GM12864 (cell line): Measurements from ENCODE around the gene BBX.

Source experiments
- DNase-seq: peaks from one replicate; pipeline ENCODE4 v3.0.0-alpha.2; 2011; ENCODE audit warnings: low read depth
- H3K4me3 ChIP-seq: 2 replicates; pipeline ENCODE4 v1.5.1; 2011; ENCODE audit warnings: mild to moderate bottlenecking, low read depth, low read length, control low read depth
- TF ChIP-seq, protein P1 (sequence below): IDR thresholded peaks from 2 replicates; pipeline ENCODE4 v1.5.1; 2011; ENCODE audit warnings: low read depth, mild to moderate bottlenecking, moderate library complexity, low read length, control low read depth, inconsistent platforms; ENCODE audit errors: missing control alignments

BBX gene

DNA sequence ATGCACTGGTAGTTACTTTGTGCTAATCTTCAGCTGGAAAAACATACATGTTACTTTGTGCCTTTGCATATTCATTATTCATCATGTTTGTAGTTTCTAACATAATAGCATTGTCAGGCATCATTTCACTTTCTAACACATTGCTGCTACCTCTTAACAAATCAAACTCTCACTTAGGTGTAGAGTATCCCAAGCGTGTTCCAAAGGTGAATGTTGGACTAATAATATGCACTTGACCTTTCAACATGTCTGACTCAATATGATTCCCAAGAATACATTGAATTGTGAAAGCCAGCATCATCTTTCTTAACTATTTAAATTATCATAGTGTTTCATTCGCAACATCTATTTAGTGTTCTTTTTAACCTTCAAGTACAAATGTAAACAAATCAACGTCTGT lies 211.6 kb downstream of the BBX start:
- H3K4me3 ChIP-seq: no peak overlapping the region
- no peak for DNase-seq
- TF ChIP-seq, protein P1, sequence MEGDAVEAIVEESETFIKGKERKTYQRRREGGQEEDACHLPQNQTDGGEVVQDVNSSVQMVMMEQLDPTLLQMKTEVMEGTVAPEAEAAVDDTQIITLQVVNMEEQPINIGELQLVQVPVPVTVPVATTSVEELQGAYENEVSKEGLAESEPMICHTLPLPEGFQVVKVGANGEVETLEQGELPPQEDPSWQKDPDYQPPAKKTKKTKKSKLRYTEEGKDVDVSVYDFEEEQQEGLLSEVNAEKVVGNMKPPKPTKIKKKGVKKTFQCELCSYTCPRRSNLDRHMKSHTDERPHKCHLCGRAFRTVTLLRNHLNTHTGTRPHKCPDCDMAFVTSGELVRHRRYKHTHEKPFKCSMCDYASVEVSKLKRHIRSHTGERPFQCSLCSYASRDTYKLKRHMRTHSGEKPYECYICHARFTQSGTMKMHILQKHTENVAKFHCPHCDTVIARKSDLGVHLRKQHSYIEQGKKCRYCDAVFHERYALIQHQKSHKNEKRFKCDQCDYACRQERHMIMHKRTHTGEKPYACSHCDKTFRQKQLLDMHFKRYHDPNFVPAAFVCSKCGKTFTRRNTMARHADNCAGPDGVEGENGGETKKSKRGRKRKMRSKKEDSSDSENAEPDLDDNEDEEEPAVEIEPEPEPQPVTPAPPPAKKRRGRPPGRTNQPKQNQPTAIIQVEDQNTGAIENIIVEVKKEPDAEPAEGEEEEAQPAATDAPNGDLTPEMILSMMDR: no peak

DNA sequence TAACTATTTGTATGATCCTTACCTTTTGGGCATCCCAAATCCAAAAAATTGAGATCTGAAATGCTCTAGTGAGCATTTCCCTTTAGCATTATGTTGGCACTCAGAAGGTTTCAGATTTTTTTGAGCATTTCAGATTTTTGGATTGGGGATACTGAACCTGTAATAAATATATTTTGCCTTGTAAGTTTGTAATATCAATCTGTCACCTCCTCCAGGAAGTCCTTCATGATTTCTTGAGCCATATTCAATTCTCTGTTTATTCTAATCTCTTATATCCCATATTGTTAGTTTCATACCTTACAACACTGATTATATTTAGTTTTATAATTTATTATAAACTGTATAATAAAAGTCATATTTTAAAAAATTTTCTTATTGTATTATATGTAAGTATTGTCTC lies 215.2 kb downstream of the BBX start:
- TF ChIP-seq, protein P1: no peak
- no peak for DNase-seq
- H3K4me3 ChIP-seq: no peak overlapping the region

DNA sequence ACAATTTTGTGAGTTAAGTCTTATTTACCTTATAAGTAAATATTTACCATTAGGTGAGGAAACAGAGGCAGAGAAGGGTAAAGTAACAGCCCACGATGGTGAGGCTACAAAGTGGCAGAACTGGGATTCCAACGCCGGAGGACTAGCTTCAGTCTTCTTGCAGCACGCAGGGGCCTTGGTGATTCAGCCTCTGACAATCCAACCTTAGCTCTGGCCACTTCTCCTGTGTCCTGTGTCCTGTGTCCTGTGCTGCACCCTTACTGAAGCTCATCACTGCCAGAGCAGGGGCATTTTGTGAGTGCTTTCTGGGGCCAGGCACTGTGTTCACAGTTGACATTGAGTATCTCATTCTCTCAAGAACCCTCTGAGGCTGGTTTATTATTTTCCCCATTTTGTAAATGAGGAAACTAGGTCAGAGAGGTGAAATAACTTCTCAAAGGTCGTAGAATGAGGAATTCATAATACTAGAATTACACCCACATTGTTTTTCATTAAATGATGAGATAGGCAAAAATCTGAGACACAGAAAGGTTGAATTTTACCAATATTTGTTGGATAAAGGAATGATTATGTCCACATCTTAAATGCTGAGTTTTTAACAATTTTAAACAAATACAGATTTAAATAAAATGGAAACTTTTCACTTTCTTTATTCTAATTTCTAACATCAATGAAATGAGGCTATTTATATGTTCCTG lies 215.9 kb downstream of the BBX start:
- no peak for DNase-seq
- TF ChIP-seq, protein P1: no peak

DNA sequence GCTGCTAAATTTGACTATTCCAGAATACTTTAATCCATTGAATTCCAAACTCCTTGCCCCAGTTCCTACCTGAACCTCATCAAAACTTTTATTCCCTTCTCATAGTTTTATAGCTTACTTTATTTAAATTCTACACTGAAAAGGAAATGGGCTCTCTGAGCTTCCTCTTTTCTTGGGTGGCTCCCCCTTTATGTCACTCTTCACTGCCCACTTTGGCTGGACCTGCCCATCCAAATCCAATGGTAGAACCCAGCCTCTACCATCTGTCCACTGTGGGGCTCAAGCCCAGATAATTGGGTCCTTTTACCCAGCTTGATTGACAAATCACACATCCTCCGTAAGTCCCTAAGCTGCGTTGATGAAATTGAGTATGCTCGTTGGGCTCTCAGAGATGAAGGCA lies 216.5 kb downstream of the BBX start:
- no peak overlapping the region for H3K4me3 ChIP-seq
- no peak for DNase-seq
- TF ChIP-seq, protein P1: no peak

More for the DNA sequence above, 215.9 kb downstream of the BBX start:
- H3K4me3 ChIP-seq: no peak overlapping the region

DNA sequence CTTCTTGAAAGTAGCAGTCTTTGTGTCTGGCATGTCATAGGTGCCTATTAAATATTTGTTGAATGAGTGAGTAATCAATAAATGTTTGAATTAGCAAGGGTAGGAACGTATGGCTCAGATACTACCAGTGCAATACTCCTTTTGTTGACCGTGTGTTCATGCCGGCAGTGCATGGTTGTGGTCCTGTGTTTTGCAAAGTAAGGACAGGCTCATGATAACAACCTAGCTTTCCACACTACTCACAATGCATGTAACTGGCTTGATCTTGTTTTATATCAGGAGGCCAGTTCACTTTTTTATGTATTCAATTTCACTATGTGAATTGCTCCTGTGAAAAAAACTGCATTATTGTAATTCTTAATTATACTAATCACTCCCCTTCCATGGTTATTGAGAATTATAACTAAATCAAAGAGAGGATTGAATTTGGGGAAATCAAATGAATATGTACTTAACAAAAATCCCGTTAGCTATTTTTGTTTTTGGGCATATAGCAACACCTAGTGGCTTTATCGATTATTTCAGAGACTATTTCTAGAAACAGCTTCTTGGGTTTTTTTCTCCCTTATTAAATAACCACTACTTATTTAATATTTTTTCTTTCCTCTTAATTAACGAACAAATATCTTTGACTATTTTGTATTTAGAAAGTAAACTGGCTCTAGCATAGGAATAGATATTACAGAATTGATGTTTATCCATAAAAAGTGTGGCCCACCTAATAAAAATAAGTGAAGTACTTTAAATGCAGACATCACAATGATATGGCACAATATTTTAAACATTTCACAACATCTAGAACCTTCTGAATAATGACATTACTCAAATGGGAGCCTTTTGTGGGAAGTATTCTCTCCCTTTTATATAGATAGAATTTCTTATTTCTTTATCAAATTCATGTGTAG lies 218.5 kb downstream of the BBX start:
- no peak overlapping the region for H3K4me3 ChIP-seq
- TF ChIP-seq, protein P1: peak; percentile 34
- no peak for DNase-seq

DNA sequence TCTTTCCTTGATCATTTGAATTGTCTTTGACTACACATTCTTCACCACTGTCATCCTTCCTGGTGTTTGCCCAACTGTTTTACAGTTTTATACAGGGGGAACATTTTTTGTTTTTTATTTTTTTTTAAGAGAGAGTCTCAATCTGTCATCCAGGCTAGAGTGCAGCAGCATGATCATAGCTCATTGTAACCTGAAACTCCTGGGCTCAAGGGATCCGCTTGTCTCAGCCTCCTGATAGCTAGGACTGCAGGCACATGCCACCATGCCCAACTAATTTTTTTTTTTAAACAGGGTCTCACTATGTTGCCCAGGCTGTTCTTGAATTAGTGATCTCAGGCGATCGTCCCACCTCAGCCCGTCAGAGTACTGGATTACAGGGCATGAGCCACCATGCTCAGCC lies 222.6 kb downstream of the BBX start:
- TF ChIP-seq, protein P1: no peak
- no peak overlapping the region for H3K4me3 ChIP-seq
- no peak for DNase-seq
